Endothelial cell of umbilical vein (primary cell): ENCODE measurements around the gene FZD1. TPM values are rescaled to one million over a fixed set of nuclear protein-coding genes. Genes with fewer than 3 reads are reported as not detected.

Experiments
- BruUV-seq: library from RNA; stranded (reverse); fragments of 400-500 nt; replicated peaks from 2 replicates; lab custom pipeline; 2021; lab: Mats Ljungman, UMichigan
- CTCF ChIA-PET: fragments of 300-600, 350-600 bp; sonication (Branson Sonifier 250); formaldehyde crosslinking; loops from one replicate; lab custom pipeline; 2021; ENCODE audit warnings: antibody characterized with exemption, inconsistent platforms; lab: Charles Lee
- POLR2A ChIA-PET: fragments of 300-600, 350-600 bp; sonication (Branson Sonifier 250); formaldehyde crosslinking; loops from one replicate; lab custom pipeline; 2021; ENCODE audit warnings: antibody characterized with exemption, inconsistent platforms; lab: Charles Lee
- DNase-seq: peaks from one replicate; pipeline ENCODE4 v3.0.0-alpha.2; 2011; ENCODE audit warnings: low read depth, low spot score
- FAIRE-seq: peaks from 2 replicates; lab custom pipeline; 2011; peaks lifted over from hg19 to GRCh38; lab: Jason Lieb, UNC
- H2AFZ ChIP-seq: 2 replicates; pipeline ENCODE4 v1.6.0; 2012; ENCODE audit warnings: low read depth, low read length, control low read depth, inconsistent platforms
- H3K27ac ChIP-seq: 2 replicates; pipeline ENCODE4 v1.5.1; 2011; ENCODE audit warnings: low read depth, mild to moderate bottlenecking, control low read depth, low read length, moderate library complexity; ENCODE audit not compliant: insufficient read depth
- H3K27me3 ChIP-seq, 2 experiments: 2 replicates each; pipeline versions ENCODE4 v1.6.0 to v1.6.1; 2011; ENCODE audit warnings: low read length in 2 of 2, mixed read lengths in 1 of 2; ENCODE audit not compliant: control insufficient read depth in 2 of 2, insufficient read depth in 2 of 2
- H3K36me3 ChIP-seq, 2 experiments: 2 replicates in 1 of 2; 3 replicates in 1 of 2; pipeline ENCODE4 v1.5.1; 2011; ENCODE audit warnings: low read length in 2 of 2, mild to moderate bottlenecking in 1 of 2, moderate library complexity in 1 of 2; ENCODE audit not compliant: control insufficient read depth in 2 of 2, insufficient read depth in 2 of 2; ENCODE audit errors: extremely low read depth in 1 of 2
- H3K4me1 ChIP-seq: 3 replicates; pipeline ENCODE4 v1.5.1; 2011; ENCODE audit warnings: mild to moderate bottlenecking, low read length; ENCODE audit not compliant: control insufficient read depth, insufficient read depth; ENCODE audit errors: extremely low read depth
- H3K4me2 ChIP-seq: 2 replicates; pipeline ENCODE4 v1.6.1; 2011; ENCODE audit warnings: low read length, control low read depth, mixed read lengths; ENCODE audit not compliant: insufficient read depth
- H3K4me3 ChIP-seq, 3 experiments: fragments of 200-600 bp in 1 of 3; sonication (generic), shearing (Covaris generic) in 1 of 3; replicated peaks in 1 of 3; 2 replicates each; pipeline ENCODE4 v1.5.1; 2011 to 2016; ENCODE audit warnings: control low read depth in 3 of 3, low read length in 3 of 3, mild to moderate bottlenecking in 2 of 3, inconsistent platforms in 1 of 3, low read depth in 1 of 3, moderate library complexity in 1 of 3; ENCODE audit not compliant: insufficient read depth in 1 of 3
- H3K79me2 ChIP-seq: 2 replicates; pipeline ENCODE4 v1.6.0; 2012; ENCODE audit warnings: low read length, inconsistent platforms; ENCODE audit not compliant: control insufficient read depth, insufficient read depth
- H3K9ac ChIP-seq: replicated peaks from 2 replicates; pipeline ENCODE3; 2011; ENCODE audit warnings: low read length, control low read depth; ENCODE audit not compliant: insufficient read depth; ENCODE audit errors: extremely low read depth
- H3K9me1 ChIP-seq: replicated peaks from 3 replicates; pipeline ENCODE4 v1.6.0; 2011; ENCODE audit warnings: mild to moderate bottlenecking, low read length; ENCODE audit not compliant: control insufficient read depth, insufficient read depth; ENCODE audit errors: extremely low read depth
- H3K9me3 ChIP-seq: replicated peaks from 2 replicates; pipeline ENCODE4 v1.5.1; 2012; ENCODE audit warnings: low read length, inconsistent platforms; ENCODE audit not compliant: control insufficient read depth, insufficient read depth
- H4K20me1 ChIP-seq: replicated peaks from 2 replicates; pipeline ENCODE3; 2011; ENCODE audit warnings: mild to moderate bottlenecking, low read length; ENCODE audit not compliant: control insufficient read depth, insufficient read depth; ENCODE audit errors: extremely low read depth
- EZH2 ChIP-seq: IDR thresholded peaks from 2 replicates; pipeline ENCODE4 v1.6.1; 2012; ENCODE audit warnings: borderline replicate concordance, low read depth, mild to moderate bottlenecking, moderate library complexity, low read length, inconsistent platforms; ENCODE audit not compliant: severe bottlenecking
- FOS ChIP-seq: IDR thresholded peaks from 2 replicates; pipeline ENCODE4 v1.6.1; 2011; ENCODE audit warnings: mild to moderate bottlenecking, low read length, moderate library complexity, borderline replicate concordance; ENCODE audit not compliant: insufficient read depth
- GATA2 ChIP-seq: IDR thresholded peaks from 2 replicates; pipeline ENCODE4 v1.7.0; 2011; ENCODE audit warnings: low read depth, mild to moderate bottlenecking, moderate library complexity, mixed read lengths, low read length; ENCODE audit not compliant: insufficient read length, insufficient read depth
- JUN ChIP-seq: IDR thresholded peaks from 2 replicates; pipeline ENCODE4 v1.6.1; 2011; ENCODE audit warnings: borderline replicate concordance, low read depth; ENCODE audit not compliant: insufficient read length, insufficient read depth
- MYC ChIP-seq: IDR thresholded peaks from one replicate; pipeline ENCODE4 v1.6.1; 2011; ENCODE audit warnings: mild to moderate bottlenecking, low read depth, low read length
- POLR2A ChIP-seq: IDR thresholded peaks from 2 replicates; pipeline ENCODE4 v1.6.1; 2012; ENCODE audit warnings: low read depth, mild to moderate bottlenecking, control low read depth, low read length
- POLR2AphosphoS5 ChIP-seq: IDR thresholded peaks from 2 replicates; pipeline ENCODE4 v1.6.1; 2012; ENCODE audit warnings: low read depth, mild to moderate bottlenecking, control low read depth, low read length, moderate library complexity; ENCODE audit not compliant: insufficient read depth
- dilution Hi-C: fragments of 300-500 bp; cut with MboI; formaldehyde crosslinking; loops from one replicate; pipeline ENCODE4 v1.15.0; 2019; ENCODE audit warnings: low sequenced_read_pairs; ENCODE audit not compliant: extremely low pct_ligation_motif_present
- intact Hi-C: fragments of 100-400 bp; cut with micrococcal nuclease; formaldehyde crosslinking; loops from one replicate; pipeline ENCODE4 v1.10.0; 2022
- polyA plus RNA-seq, 4 experiments: library from polyadenylated mRNA; depleted of rRNA in 3 of 4; stranded (reverse) in 3 of 4; unstranded in 1 of 4; fragments of >200 nt; gene quantifications; 2 replicates each; pipeline versions ENCODE4 v1.2.1 to v1.2.3, GENCODE V29; 2011 to 2012; ENCODE audit warnings: missing spikeins in 1 of 4
- total RNA-seq: library from RNA; stranded (reverse); gene quantifications from 2 replicates; pipeline ENCODE4 v1.2.3, GENCODE V29; 2021
- TF ChIP-seq, protein P1 (sequence below), 2 donors: IDR thresholded peaks; 1 replicate in 1 of 2; 2 replicates in 1 of 2; pipeline ENCODE4 v1.5.1; 2011; ENCODE audit warnings: low read length in 2 of 2, mild to moderate bottlenecking in 2 of 2, moderate library complexity in 2 of 2, control low read depth in 1 of 2, inconsistent platforms in 1 of 2, low read depth in 1 of 2; ENCODE audit not compliant: insufficient read depth in 1 of 2; ENCODE audit errors: extremely low read depth in 1 of 2
- TF ChIP-seq, protein P2 (sequence below): IDR thresholded peaks from 2 replicates; pipeline ENCODE4 v1.6.1; 2011; ENCODE audit not compliant: insufficient read depth, insufficient read length

Gene FZD1
- total and polyA plus RNA-seq, 2 donors (not counting 3 experiments of a cell fraction or from before 2014, with no cell fraction given), result 2.4 to 3.4 TPM

DNA sequence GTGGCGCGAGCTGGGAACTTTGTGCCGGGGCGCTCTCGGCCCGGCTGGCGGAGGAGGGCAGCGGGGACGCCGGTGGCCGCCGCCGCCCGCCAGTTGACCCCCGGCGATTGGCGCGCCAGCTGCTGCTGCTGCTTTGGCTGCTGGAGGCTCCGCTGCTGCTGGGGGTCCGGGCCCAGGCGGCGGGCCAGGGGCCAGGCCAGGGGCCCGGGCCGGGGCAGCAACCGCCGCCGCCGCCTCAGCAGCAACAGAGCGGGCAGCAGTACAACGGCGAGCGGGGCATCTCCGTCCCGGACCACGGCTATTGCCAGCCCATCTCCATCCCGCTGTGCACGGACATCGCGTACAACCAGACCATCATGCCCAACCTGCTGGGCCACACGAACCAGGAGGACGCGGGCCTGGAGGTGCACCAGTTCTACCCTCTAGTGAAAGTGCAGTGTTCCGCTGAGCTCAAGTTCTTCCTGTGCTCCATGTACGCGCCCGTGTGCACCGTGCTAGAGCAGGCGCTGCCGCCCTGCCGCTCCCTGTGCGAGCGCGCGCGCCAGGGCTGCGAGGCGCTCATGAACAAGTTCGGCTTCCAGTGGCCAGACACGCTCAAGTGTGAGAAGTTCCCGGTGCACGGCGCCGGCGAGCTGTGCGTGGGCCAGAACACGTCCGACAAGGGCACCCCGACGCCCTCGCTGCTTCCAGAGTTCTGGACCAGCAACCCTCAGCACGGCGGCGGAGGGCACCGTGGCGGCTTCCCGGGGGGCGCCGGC lies 870 bp downstream of the FZD1 start:
- peak; percentile 78 for FAIRE-seq
- Histone ChIP-seq H3K4me3 (peak overlapping the region; percentile 23 to 51 (median 50)), H3K4me1 (peaks cover 6% of the 10 kb centered on the region), H3K79me2 (no peaks in the 10 kb centered on the region), H3K9me3 (no peaks in the 10 kb centered on the region), H2AFZ (peak overlapping the region; percentile 84), H3K4me2 (peak overlapping the region; percentile 41), H3K27ac (peak overlapping the region; percentile 65), H3K9ac (peak overlapping the region; percentile 45), H3K9me1 (no peaks in the 10 kb centered on the region), H3K36me3 (no peaks in the 10 kb centered on the region), H4K20me1 (no peaks in the 10 kb centered on the region), H3K27me3 (peaks cover 1 to 5% of the 10 kb centered on the region in 2 experiments)
- ChIA-PET POLR2A (no interaction called here), CTCF (interaction anchor here (0.6 to 1.7 kb wide), 6 partner anchors 23 to 365 kb away, joined by 3 to 5 read pairs (median 4); no protein-coding TSS in a partner anchor)
- intact Hi-C loops, result loop anchor here (1.0 to 10.0 kb wide), 8 partner anchors 26 to 615 kb away; partner anchors contain the start of gene MTERF1
- no TSS peak for BruUV-seq
- dilution Hi-C loops, result no loop called here
- DNase-seq, result peak; percentile 72
- TF ChIP-seq EZH2, result peak; percentile 49
- no peak for TF ChIP-seq JUN
- no peak for TF ChIP-seq POLR2AphosphoS5

DNA sequence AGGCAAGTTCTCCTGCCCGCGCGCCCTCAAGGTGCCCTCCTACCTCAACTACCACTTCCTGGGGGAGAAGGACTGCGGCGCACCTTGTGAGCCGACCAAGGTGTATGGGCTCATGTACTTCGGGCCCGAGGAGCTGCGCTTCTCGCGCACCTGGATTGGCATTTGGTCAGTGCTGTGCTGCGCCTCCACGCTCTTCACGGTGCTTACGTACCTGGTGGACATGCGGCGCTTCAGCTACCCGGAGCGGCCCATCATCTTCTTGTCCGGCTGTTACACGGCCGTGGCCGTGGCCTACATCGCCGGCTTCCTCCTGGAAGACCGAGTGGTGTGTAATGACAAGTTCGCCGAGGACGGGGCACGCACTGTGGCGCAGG lies 1.4 kb downstream of the FZD1 start:
- dilution Hi-C loops, result no loop called here

More for the DNA sequence above, 1.4 kb downstream of the FZD1 start:
- Histone ChIP-seq H2AFZ (peak overlapping the region; percentile 84), H3K4me2 (peak overlapping the region; percentile 41), H3K27ac (no peak overlapping the region), H3K4me3 (peak overlapping the region; percentile 23 to 51 (median 50)), H3K36me3 (no peaks in the 10 kb centered on the region), H4K20me1 (no peaks in the 10 kb centered on the region), H3K27me3 (peaks cover 1 to 5% of the 10 kb centered on the region in 2 experiments), H3K4me1 (peaks cover 6% of the 10 kb centered on the region), H3K9me3 (no peaks in the 10 kb centered on the region), H3K79me2 (no peaks in the 10 kb centered on the region), H3K9ac (no peak overlapping the region), H3K9me1 (no peaks in the 10 kb centered on the region)
- intact Hi-C loops, result loop anchor here (2.0 to 10.0 kb wide), 2 partner anchors 363 to 519 kb away; no protein-coding TSS in a partner anchor
- BruUV-seq, result no TSS peak
- no peak for FAIRE-seq
- ChIA-PET POLR2A (no interaction called here), CTCF (interaction anchor here (1.1 to 1.7 kb wide), 4 partner anchors 23 to 365 kb away, joined by 3 to 5 read pairs (median 4); no protein-coding TSS in a partner anchor)
- peak; percentile 13 for DNase-seq
- TF ChIP-seq JUN (no peak), POLR2AphosphoS5 (no peak), MYC (no peak), POLR2A (no peak), EZH2 (no peak), FOS (no peak), GATA2 (no peak)
- TF ChIP-seq, protein P1, sequence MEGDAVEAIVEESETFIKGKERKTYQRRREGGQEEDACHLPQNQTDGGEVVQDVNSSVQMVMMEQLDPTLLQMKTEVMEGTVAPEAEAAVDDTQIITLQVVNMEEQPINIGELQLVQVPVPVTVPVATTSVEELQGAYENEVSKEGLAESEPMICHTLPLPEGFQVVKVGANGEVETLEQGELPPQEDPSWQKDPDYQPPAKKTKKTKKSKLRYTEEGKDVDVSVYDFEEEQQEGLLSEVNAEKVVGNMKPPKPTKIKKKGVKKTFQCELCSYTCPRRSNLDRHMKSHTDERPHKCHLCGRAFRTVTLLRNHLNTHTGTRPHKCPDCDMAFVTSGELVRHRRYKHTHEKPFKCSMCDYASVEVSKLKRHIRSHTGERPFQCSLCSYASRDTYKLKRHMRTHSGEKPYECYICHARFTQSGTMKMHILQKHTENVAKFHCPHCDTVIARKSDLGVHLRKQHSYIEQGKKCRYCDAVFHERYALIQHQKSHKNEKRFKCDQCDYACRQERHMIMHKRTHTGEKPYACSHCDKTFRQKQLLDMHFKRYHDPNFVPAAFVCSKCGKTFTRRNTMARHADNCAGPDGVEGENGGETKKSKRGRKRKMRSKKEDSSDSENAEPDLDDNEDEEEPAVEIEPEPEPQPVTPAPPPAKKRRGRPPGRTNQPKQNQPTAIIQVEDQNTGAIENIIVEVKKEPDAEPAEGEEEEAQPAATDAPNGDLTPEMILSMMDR (IDR thresholded peaks at IDR 0.05; ENCODE audit: extremely low read depth in 1 of 2, insufficient read depth in 1 of 2, low read depth in 1 of 2, low read length in 2 of 2), result no peak
- TF ChIP-seq, protein P2, sequence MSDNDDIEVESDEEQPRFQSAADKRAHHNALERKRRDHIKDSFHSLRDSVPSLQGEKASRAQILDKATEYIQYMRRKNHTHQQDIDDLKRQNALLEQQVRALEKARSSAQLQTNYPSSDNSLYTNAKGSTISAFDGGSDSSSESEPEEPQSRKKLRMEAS, result no peak
